ENCODE measurements around the gene PRDX3.

- TF ChIP-seq CTCF (IDR thresholded peaks at IDR 0.05) (no peak), POLR2AphosphoS5 (IDR thresholded peaks at IDR 0.05) (no peak), EP300 (IDR thresholded peaks at IDR 0.05) (no peak), POLR2A (IDR thresholded peaks at IDR 0.05) (no peak)
Observed at GRCh38 chr10:119216127-119216526, 37.5 kb upstream of the PRDX3 start.

All from suprapubic skin (tissue), 4 donors.